ENCODE results near the gene GPR84. TPM values are rescaled to one million over a fixed set of nuclear protein-coding genes. Genes with fewer than 3 reads are reported as not detected.

Gene GPR84
- total RNA-seq, 1 donor from 2014 or later, result not detected

- DNase-seq (no peak), ATAC-seq (peak; percentile 8)
- intact Hi-C loops (cut with micrococcal nuclease), result no loop called here
Measured at GRCh38 chr12:54393743-54394142, 29.5 kb upstream of the GPR84 start.

DNA sequence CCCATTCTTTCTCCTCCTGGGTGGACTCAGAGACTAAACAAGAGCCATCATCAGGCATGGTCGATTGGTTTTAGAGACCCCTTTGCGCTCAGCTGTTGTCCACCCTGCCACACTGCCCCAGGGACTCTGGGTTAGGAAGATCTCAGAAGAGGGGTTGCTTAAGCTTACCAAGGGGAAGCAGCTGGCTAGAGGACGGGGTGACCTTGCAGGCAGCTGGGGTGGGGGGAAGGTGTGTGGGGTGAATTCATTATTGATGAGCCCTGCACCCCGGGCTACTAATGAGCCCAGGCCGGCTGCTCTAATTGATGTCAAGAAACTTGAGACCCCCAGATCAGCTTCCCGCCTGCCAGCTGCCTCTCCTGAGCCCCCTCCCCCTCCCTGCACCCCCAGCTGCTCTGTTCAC is 28.9 kb upstream of the GPR84 start:
- no peak for DNase-seq
- intact Hi-C loops (cut with micrococcal nuclease), result no loop called here
- no peak for ATAC-seq

DNA sequence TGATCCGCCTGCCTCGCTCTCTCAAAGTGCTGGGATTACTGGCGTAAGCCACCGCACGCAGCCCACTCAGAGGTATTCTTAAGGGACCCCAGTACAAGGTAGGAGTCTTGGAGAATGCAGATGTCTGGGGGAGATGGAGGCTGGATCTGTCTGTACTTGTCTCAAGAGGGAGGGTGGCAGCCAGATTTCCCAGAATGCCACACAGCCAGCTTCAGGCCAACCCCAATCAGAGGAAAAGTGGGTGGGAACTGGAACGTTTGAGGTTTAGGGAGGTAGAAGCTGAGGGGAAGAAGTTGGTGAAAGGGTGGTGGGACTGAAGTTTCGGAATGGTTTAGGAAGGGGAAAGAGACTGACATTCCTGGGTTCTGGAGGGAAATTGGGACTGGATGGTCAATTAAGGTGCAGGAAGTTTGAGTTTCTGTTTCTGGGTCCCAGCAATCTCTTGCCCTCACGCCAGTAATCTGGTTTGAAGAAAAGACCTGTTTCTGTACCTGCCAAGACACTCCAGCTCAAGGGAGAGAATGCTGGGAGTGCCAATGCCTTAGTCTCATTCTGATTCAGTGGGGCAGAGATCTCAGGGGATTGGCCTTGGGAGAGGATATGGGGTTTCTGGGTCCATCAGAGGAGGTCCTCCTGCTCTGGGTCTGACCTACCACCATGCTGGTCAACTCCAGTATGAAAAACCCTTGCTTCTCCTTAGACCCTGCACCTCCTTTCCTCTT is 28.4 kb upstream of the GPR84 start:
- DNase-seq, result no peak
- intact Hi-C loops (cut with micrococcal nuclease), result no loop called here
- no peak for ATAC-seq

GRCh38 chr12:54390668-54391551 is 26.6 kb upstream of the GPR84 start:
- DNase-seq (peak; percentile 57), ATAC-seq (peak; percentile 27)
- intact Hi-C loops (cut with micrococcal nuclease), result no loop called here

DNA sequence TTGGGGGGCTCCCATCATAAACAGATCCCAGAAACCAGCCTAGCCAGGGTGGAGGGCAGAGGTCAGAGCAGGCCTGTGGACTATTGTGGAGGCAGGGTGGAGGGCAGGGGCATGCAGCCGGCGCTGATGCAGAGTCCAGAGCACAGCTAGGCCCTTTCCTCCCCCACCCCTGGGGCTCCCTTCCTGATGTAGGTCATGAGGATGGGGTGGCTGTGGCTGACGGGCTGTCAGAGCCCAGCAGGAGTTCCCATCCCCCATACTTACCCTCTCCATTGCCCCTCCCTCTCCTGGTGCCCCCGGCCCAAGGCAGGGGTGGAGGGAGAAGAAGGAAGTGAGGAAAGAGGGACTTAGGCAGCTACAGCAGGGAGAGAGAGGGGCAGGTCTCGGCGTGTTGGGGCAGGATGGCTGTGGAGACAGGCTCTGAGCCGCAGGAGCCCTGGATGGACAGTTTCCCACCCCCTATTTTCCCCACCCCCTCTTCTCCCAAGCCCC is 25.9 kb upstream of the GPR84 start:
- DNase-seq, result no peak
- ATAC-seq, result no peak
- intact Hi-C loops (cut with micrococcal nuclease), result no loop called here

- ATAC-seq (no peak), DNase-seq (no peak)
- intact Hi-C loops (cut with micrococcal nuclease), result no loop called here
Measured at GRCh38 chr12:54389607-54390175, 25.4 kb upstream of the GPR84 start.

DNA sequence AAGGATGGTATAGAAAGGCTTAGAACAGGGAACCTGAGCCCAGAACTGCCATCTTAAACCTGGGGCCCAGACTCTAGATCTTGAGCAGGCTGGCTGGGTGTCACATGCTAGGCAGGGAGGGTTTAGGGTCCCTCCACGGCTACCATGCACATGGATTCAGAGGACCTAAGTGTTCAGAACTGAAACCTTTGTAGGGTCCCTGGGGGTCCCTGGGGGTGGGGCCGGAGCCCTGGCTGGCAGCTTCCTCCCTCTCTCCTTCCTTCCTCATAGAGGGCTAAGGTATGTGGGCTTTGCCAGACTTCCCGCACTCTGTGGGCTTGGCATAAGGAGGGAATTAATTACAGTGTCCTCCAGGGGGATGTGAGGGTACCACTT is 24.8 kb upstream of the GPR84 start:
- intact Hi-C loops (cut with micrococcal nuclease), result no loop called here
- DNase-seq (no peak), ATAC-seq (no peak)

- DNase-seq (no peak), ATAC-seq (no peak)
- intact Hi-C loops (cut with micrococcal nuclease), result no loop called here
Measured at GRCh38 chr12:54388237-54389133, 24.2 kb upstream of the GPR84 start.

DNA sequence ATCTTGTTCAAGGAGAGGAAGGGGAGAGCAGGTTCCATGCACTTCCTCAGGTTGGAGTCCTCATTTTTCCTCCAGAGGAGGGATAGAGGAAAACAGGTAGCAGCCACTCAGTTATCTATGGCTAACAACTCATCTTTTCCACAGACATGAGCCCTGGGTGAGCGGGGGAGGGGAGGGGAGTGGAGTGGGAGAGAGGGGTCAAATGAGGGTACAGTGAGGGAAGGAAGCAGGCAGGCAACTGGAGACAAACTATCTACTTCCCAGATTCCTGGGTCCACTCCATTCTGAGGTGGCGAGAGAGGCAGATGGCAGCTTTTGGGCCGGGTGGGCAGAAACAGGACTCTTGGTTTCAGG is 22.8 kb upstream of the GPR84 start:
- DNase-seq, result no peak
- ATAC-seq, result no peak
- intact Hi-C loops (cut with micrococcal nuclease), result no loop called here

DNA sequence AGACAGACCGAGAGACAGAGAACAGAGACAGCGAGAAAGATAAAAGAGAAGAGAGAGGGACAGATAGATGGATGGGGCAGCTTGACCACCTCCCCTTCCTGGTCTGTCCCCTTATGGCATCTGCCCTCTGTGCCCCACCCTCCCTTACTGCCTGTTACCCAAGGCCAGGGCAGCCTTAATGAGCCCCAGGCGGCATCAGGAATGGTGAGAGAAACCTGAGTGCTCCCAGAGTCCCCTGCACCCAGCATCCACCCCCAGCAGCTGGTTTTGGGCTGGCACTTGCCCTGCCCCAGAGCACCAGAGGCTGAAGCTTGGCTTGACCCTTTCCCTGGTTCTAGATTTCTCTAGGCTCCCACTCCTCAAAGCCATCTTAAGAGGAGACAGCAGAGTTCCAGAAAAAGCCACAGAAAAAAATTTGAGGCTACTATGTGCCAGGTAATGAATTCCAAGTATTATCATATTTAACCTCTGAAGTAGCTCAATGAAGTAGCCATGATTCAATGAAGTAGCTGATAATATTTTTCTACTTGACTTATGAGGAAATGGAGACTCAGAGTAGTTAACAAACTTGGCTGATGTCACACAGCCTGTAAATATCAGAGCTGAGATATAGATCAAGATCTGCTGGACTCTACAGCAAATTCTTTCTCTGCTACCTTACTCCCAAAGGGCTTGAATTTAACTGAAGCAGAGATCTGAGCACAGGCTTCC is 22.3 kb upstream of the GPR84 start:
- ATAC-seq (no peak), DNase-seq (no peak)
- intact Hi-C loops (cut with micrococcal nuclease), result no loop called here

DNA sequence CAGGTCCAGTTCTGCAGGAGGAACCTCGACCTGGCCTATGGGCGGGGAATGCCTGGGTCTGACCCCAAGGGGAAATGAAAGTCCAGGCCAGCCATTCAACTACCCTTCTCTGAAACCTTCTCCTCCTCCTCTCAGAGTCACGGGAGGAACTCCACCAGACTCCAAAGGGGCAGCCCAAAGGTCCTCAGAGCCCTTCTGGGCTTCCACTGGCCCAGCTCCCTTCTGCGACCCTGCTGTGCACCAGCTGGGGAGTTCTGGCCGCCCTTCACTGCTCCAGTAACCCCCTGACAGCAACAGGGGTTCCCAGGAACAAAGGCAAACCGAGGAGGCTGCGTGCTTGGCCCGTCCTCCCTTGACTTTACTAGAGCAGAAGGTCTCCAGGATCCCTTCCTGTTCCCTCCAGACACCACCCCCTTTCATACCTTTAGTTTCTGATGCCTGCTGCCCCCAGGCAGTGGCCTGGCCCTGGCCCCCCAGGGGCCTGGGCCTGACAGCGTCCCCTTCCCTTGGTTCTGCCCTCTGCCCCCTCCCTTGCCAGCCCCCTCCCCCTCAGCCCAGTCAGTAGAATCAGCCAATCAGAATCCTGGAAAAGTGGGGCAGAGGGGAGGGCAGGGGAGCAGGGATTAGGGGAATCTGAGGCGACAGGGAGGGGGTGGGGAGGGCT is 21.1 kb upstream of the GPR84 start:
- peak; percentile 48 for DNase-seq
- intact Hi-C loops (cut with micrococcal nuclease), result no loop called here
- peak; percentile 42 for ATAC-seq

DNA sequence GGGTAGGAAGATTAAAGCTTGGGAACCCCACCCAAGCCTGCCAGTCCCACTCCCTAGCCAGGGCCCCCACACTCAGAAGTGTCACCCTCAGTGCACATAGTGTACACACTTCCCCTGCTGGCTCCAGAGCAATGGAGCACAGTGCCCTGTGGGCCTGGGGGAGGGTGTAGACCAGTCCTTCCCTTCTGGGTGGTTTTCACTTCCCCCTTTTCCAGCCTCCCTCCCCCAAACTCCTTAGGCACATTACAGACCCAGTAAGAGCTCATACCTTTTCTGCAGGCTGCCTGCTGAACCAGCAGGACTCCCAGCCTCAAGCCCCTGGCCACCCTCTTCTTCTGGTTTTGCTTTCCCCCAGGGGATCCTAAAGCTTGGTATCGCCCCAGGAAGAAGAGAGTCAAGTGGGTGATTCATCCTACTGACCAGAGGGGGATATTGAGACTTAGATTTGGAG is 20.3 kb upstream of the GPR84 start, which contains the start of gene ZNF385A:
Gene ZNF385A (minus strand): TSS at position 143 of the 451 bp plus-strand sequence. CDS start 219 bp downstream, outside the sequence.
- peak; percentile 44 for ATAC-seq
- intact Hi-C loops (cut with micrococcal nuclease), result no loop called here
- DNase-seq, result no peak

DNA sequence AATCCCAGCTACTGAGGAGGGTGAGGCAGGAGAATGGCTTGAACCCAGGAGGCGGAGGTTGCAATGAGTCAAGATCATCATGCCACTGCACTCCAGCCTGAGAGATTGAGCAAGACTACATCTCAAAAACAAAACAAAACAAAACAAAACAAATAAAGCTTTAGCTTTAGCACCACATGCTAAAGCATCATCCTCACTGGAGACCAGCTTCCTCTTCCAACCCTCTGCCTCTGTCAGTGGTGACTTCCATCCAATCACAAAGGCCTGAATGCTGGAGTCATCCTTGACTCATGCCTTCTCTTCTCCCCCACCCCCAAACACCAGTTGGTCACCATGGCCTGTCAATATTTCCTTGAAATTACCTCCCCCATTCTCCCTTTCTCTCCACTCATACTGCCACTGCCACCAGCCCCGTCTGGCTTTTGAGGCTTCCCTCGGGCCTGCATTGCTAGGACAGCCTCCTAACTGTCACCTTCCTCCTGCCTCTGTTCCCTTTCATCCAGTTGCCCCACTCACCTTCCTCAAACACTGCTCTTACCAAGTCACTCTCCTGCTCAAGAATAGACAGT is 18.8 kb upstream of the GPR84 start:
- intact Hi-C loops (cut with micrococcal nuclease), result no loop called here
- DNase-seq, result no peak

GRCh38 chr12:54381136-54381535 is 16.9 kb upstream of the GPR84 start:
- intact Hi-C loops (cut with micrococcal nuclease), result no loop called here
- no peak for ATAC-seq

More for the DNA sequence above, 18.8 kb upstream of the GPR84 start:
- no peak for ATAC-seq

DNA sequence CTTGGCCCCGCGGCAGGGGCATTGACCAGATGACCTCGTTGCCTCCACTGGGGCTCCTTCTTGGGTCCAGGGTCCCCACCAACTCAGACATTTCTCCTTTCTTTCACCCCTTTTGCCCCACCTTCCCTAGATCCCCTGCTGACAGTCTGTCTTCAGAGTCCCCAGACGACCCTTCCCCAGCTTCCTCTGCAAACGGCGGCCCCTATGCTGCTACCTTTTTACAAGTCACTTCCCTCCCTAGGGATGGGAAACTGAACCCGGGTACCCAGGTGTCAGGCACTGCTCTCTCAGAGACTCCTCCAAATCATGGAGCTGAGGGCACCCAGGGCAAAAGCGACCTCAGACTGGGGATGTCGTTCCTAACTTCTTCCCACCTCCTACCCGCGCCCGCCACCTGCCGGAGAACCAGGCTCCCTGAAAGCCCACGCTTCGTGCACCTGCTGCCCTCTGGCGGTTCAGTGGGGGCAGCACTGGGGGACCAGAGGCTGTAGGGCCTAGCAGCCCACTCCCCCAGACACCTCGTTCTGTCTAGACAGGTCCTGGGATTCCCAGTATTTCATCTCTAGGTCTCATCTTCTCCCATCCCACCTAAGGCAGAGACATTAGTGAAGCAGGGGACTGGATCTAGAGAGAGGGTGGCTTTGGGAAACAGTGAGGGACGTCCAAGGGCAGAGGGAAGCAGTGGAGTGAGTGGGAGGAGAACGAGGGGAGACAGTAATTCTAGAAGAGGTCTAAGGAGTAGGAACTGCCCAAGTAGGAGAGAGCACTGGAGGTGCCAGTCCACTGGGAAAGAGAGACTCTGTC is 15.3 kb upstream of the GPR84 start:
- DNase-seq, result peak; percentile 96
- ATAC-seq, result peak; percentile 82
- intact Hi-C loops (cut with micrococcal nuclease), result no loop called here

More at GRCh38 chr12:54381136-54381535, 16.9 kb upstream of the GPR84 start:
- DNase-seq, result no peak

DNA sequence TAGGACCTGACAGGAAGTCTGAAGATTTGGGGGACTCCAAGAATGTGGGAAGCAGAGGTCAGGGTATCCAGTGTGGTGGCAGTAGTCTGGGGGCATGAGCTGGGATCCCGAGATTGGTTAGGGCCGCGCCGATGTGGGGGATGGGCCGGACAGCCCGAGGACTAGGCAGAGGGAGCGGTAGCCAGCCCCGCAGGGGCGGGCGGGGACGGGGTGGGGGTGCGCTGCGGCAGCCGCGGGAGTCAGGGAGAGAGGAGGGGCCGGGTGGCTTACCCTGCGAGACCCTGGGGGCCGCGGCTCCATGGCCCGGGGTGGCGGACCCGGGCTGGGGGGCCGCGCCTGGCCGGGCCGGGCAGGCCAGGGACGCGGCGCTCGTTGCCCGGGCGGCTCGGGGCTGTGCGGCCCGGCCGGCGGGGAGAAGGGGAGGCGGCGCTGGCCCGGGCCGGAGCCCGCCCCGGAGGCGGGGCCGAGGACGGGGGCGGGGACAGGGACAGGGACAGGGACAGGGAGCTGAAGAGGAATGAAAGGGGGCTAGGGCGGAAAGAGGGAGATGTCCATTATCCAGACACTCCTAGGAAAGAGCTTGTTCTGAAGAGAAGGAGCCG is 14.6 kb upstream of the GPR84 start:
- intact Hi-C loops (cut with micrococcal nuclease), result no loop called here
- DNase-seq, result peak; percentile 87
- peak; percentile 89 for ATAC-seq
